Transverse colon (tissue), 4 donors: Measurements from ENCODE around the gene TMEM132D.

Experiments
- EP300 ChIP-seq: sonication (generic); formaldehyde crosslinking; IDR thresholded peaks from one replicate; pipeline ENCODE4 v1.6.1; 2017; ENCODE audit warnings: antibody characterized with exemption, low read depth
- POLR2A ChIP-seq: fragments of 450-650 bp; IDR thresholded peaks from one replicate; pipeline ENCODE4 v1.6.1; 2016; ENCODE audit warnings: antibody characterized with exemption, mild to moderate bottlenecking, moderate library complexity
- POLR2AphosphoS5 ChIP-seq, 3 donors: sonication (generic); formaldehyde crosslinking; IDR thresholded peaks; one replicate each; pipeline ENCODE4 v1.6.1; 2016; ENCODE audit warnings: antibody characterized with exemption in 3 of 3
- TF ChIP-seq, protein P1 (sequence below), 5 experiments: fragments of 200-600 bp in 3 of 5; fragments of 450-650 bp in 2 of 5; sonication (generic) in 3 of 5; IDR thresholded peaks; 1 replicate in 2 of 5; 2 replicates in 3 of 5; pipeline ENCODE4 v1.5.1; 2016 to 2017; ENCODE audit warnings: antibody characterized with exemption in 5 of 5, inconsistent platforms in 3 of 5, mild to moderate bottlenecking in 2 of 5, moderate library complexity in 1 of 5

DNA sequence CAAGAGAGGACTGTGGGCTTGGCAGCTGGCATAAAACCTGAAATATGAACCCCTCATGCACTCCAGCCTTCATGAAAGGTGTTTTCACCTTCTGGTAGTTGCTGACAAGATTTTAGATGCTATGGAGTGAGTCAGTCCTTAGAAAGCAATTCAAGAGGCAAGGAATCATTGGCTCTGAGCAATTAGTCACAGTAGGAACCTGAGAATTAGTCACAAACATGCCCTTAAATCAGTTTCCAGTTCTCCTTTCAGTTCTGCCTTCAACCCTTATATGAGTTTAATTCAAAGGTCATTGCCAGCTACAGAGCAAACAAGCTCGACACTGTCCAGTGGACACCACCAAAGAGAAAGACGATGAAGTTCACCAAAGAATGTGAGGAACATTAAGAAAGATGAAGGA is 578.3 kb downstream of the TMEM132D start:
- TF ChIP-seq, protein P1, sequence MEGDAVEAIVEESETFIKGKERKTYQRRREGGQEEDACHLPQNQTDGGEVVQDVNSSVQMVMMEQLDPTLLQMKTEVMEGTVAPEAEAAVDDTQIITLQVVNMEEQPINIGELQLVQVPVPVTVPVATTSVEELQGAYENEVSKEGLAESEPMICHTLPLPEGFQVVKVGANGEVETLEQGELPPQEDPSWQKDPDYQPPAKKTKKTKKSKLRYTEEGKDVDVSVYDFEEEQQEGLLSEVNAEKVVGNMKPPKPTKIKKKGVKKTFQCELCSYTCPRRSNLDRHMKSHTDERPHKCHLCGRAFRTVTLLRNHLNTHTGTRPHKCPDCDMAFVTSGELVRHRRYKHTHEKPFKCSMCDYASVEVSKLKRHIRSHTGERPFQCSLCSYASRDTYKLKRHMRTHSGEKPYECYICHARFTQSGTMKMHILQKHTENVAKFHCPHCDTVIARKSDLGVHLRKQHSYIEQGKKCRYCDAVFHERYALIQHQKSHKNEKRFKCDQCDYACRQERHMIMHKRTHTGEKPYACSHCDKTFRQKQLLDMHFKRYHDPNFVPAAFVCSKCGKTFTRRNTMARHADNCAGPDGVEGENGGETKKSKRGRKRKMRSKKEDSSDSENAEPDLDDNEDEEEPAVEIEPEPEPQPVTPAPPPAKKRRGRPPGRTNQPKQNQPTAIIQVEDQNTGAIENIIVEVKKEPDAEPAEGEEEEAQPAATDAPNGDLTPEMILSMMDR (IDR thresholded peaks at IDR 0.05), result no peak
- TF ChIP-seq EP300 (no peak), POLR2AphosphoS5 (IDR thresholded peaks at IDR 0.05) (no peak), POLR2A (no peak)
